ENCODE data around the gene TBC1D8.

DNA sequence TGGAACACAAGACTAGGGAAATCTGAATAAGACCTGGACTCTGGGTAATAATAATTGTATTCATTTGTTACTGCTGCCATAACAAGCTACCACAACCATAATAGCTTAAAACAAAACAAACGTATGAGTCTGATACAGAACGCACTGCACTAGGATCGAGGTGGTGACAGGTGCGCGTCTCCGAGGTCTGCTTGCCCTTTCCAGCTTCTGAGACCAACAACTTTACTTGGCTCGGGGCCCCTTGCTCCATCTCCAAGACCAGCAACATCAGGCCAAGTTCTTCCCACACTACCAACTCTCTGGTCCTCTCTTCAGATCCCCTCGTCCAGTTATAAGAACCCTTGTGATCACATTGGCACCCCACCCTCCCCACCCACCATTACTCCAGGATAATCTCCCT is 42.8 kb downstream of the TBC1D8 start:
- TF ChIP-seq CTCF (conservative IDR thresholded peaks at IDR 0.05) (no peak), ZFX (IDR thresholded peaks at IDR 0.05) (no peak)
